Measurements from ENCODE around the gene ARHGAP4. TPM values are rescaled to one million over a fixed set of nuclear protein-coding genes. Genes with fewer than 3 reads are reported as not detected.

Gene ARHGAP4
- total RNA-seq, 1 experiment from 2014 or later = 67.4 TPM

GRCh38 chrX:153900831-153901752 is 25.0 kb downstream of the ARHGAP4 start (continued):
- TF ChIP-seq ATF3 (IDR thresholded peaks at IDR 0.05) = no peak
- TF ChIP-seq CEBPB (IDR thresholded peaks at IDR 0.05; ENCODE audit: low read depth) = no peak
- no peak for TF ChIP-seq SP1 (IDR thresholded peaks at IDR 0.05; ENCODE audit: low read depth)
- TF ChIP-seq ZNF274 (IDR thresholded peaks at IDR 0.05; ENCODE audit: low read depth, low read length) = no peak
- no peak for TF ChIP-seq JUND (IDR thresholded peaks at IDR 0.05)

- Histone ChIP-seq H3K9me2 (ENCODE audit: insufficient read depth) (no peaks in the 10 kb centered on the region), H3K79me2 (ENCODE audit: insufficient read depth, low read length) (no peaks in the 10 kb centered on the region), H3K9ac (ENCODE audit: low read length) (no peak overlapping the region), H2AFZ (ENCODE audit: low read depth, low read length, poor library complexity, severe bottlenecking) (no peak overlapping the region), H3K4me3 (replicated peaks in 1 of 2; ENCODE audit: low read depth in 1 of 2, low read length in 2 of 2) (no peak overlapping the region), H3K27ac (ENCODE audit: low read depth, low read length) (no peak overlapping the region), H4K20me1 (ENCODE audit: insufficient read depth) (no peaks in the 10 kb centered on the region), H3K36me3 (ENCODE audit: control insufficient read depth in 1 of 2, insufficient read depth in 2 of 2, low read length in 2 of 2) (no peaks in the 10 kb centered on the region), H3K27me3 (ENCODE audit: insufficient read depth, low read length) (no peaks in the 10 kb centered on the region), H3K9me3 (ENCODE audit: control insufficient read depth in 1 of 2, insufficient read depth in 1 of 2, low read depth in 1 of 2, low read length in 2 of 2) (no peaks in the 10 kb centered on the region), H3K4me2 (ENCODE audit: low read length) (no peak overlapping the region), H3K4me1 (ENCODE audit: control insufficient read depth in 1 of 2, insufficient read depth in 2 of 2, low read length in 2 of 2) (peaks cover 6 to 16% of the 10 kb centered on the region in 2 experiments; a peak in 2 of 4 replicates)
- ChIA-PET CTCF (no interaction called here), RAD21 (ENCODE audit: low non-redundant PET in 1 of 2, low total read pairs in 2 of 2, uncharacterized antibody in 2 of 2, unreplicated experiment in 2 of 2) (no interaction called here), POLR2A (no interaction called here)
- DNase-seq (ENCODE audit: low read depth, low spot score) (no peak), ATAC-seq (no peak)
- TF ChIP-seq SRF (IDR thresholded peaks at IDR 0.05; ENCODE audit: low read depth) (no peak), CTCF (IDR thresholded peaks at IDR 0.05 in 2 of 3, conservative IDR thresholded peaks at IDR 0.05 in 1 of 3; ENCODE audit: borderline replicate concordance in 1 of 3, insufficient read depth in 1 of 3, low read depth in 2 of 3, low read length in 2 of 3) (no peak)
- BruUV-seq (replicated peaks) = no TSS peak
- intact Hi-C loops (cut with micrococcal nuclease) = no loop called here
Observed at GRCh38 chrX:153897899-153898298, 28.2 kb downstream of the ARHGAP4 start.
